H9 (cell line): ENCODE results near the gene SLC9A9. TPM values are rescaled to one million over a fixed set of nuclear protein-coding genes. Genes with fewer than 3 reads are reported as not detected.

Experiments
- DNase-seq: peaks from one replicate; pipeline ENCODE4 v3.0.0-alpha.2; 2017
- H2AFZ ChIP-seq: one replicate; pipeline ENCODE4 v1.6.1; 2013; ENCODE audit warnings: mild to moderate bottlenecking, low read length, control low read depth, moderate library complexity
- H2AK5ac ChIP-seq: 2 replicates; pipeline ENCODE4 v1.6.1; 2013; ENCODE audit warnings: low read length, control low read depth, mixed read lengths; ENCODE audit not compliant: insufficient read length
- H2BK120ac ChIP-seq: one replicate; pipeline ENCODE4 v1.6.1; 2013; ENCODE audit warnings: low read depth, mild to moderate bottlenecking, low read length, control low read depth, inconsistent platforms; ENCODE audit not compliant: poor library complexity, severe bottlenecking
- H2BK12ac ChIP-seq: 2 replicates; pipeline ENCODE4 v1.6.1; 2013; ENCODE audit warnings: low read length, control low read depth, mixed read lengths, low read depth; ENCODE audit not compliant: insufficient read length
- H2BK15ac ChIP-seq: 2 replicates; pipeline ENCODE4 v1.6.1; 2013; ENCODE audit warnings: low read depth, low read length, control low read depth
- H2BK20ac ChIP-seq: one replicate; pipeline ENCODE4 v1.6.1; 2013; ENCODE audit warnings: low read depth, mild to moderate bottlenecking, low read length, control low read depth, inconsistent platforms; ENCODE audit not compliant: poor library complexity, severe bottlenecking
- H2BK5ac ChIP-seq: 2 replicates; pipeline ENCODE4 v1.6.1; 2013; ENCODE audit warnings: low read length, control low read depth, mixed read lengths; ENCODE audit not compliant: insufficient read length
- H3K14ac ChIP-seq: 2 replicates; pipeline ENCODE4 v1.6.1; 2013; ENCODE audit warnings: low read length, control low read depth; ENCODE audit not compliant: insufficient read depth
- H3K18ac ChIP-seq: 2 replicates; pipeline ENCODE4 v1.6.1; 2013; ENCODE audit warnings: low read depth, mild to moderate bottlenecking, mixed read lengths, low read length, control low read depth; ENCODE audit not compliant: insufficient read length
- H3K23ac ChIP-seq: 2 replicates; pipeline ENCODE4 v1.6.1; 2013; ENCODE audit warnings: low read length, control low read depth, mixed read lengths, low read depth; ENCODE audit not compliant: insufficient read length
- H3K23me2 ChIP-seq: 2 replicates; pipeline ENCODE4 v1.6.1; 2013; ENCODE audit warnings: low read depth, mild to moderate bottlenecking, mixed read lengths, low read length, control low read depth; ENCODE audit not compliant: insufficient read length, poor library complexity, severe bottlenecking
- H3K27ac ChIP-seq: 2 replicates; pipeline ENCODE4 v1.5.1; 2013; ENCODE audit warnings: low read length, control low read depth, mixed read lengths, low read depth; ENCODE audit not compliant: insufficient read length
- H3K27me3 ChIP-seq: 2 replicates; pipeline ENCODE4 v1.6.1; 2013; ENCODE audit warnings: low read length, control low read depth, inconsistent platforms; ENCODE audit not compliant: insufficient read depth
- H3K4ac ChIP-seq: 2 replicates; pipeline ENCODE4 v1.6.1; 2013; ENCODE audit warnings: low read depth, mild to moderate bottlenecking, control low read depth, inconsistent platforms, low read length, moderate library complexity
- H3K4me1 ChIP-seq: 2 replicates; pipeline ENCODE4 v1.6.1; 2013; ENCODE audit warnings: low read length, control low read depth, inconsistent platforms; ENCODE audit not compliant: insufficient read depth
- H3K4me2 ChIP-seq: 2 replicates; pipeline ENCODE4 v1.6.1; 2013; ENCODE audit warnings: low read length, control low read depth, mixed read lengths; ENCODE audit not compliant: insufficient read length, insufficient read depth
- H3K56ac ChIP-seq: 2 replicates; pipeline ENCODE4 v1.6.1; 2013; ENCODE audit warnings: low read depth, mild to moderate bottlenecking, mixed read lengths, low read length, control low read depth; ENCODE audit not compliant: insufficient read length
- H3K79me1 ChIP-seq: 2 replicates; pipeline ENCODE4 v1.6.1; 2013; ENCODE audit warnings: low read depth, mild to moderate bottlenecking, moderate library complexity, low read length, control low read depth, inconsistent platforms; ENCODE audit not compliant: insufficient read depth, poor library complexity, severe bottlenecking
- H3K79me2 ChIP-seq: 2 replicates; pipeline ENCODE4 v1.6.1; 2013; ENCODE audit warnings: low read length, control low read depth, inconsistent platforms; ENCODE audit not compliant: insufficient read depth
- H3K9ac ChIP-seq: 2 replicates; pipeline ENCODE4 v1.6.1; 2013; ENCODE audit warnings: low read length, control low read depth, mixed read lengths; ENCODE audit not compliant: insufficient read length; ENCODE audit errors: extremely low read depth
- H3K9me3 ChIP-seq: one replicate; pipeline ENCODE4 v1.6.1; 2013; ENCODE audit warnings: low read depth, low read length, inconsistent platforms; ENCODE audit not compliant: control insufficient read depth
- H3T11ph ChIP-seq: one replicate; pipeline ENCODE4 v1.6.1; 2013; ENCODE audit warnings: mild to moderate bottlenecking, low read length, control low read depth, inconsistent platforms
- H4K20me1 ChIP-seq: one replicate; pipeline ENCODE4 v1.6.1; 2013; ENCODE audit not compliant: control insufficient read depth, insufficient read length, insufficient read depth
- H4K5ac ChIP-seq: 2 replicates; pipeline ENCODE4 v1.6.1; 2013; ENCODE audit warnings: low read depth, mild to moderate bottlenecking, mixed read lengths, low read length, control low read depth; ENCODE audit not compliant: insufficient read length
- H4K8ac ChIP-seq: replicated peaks from 2 replicates; pipeline ENCODE4 v1.6.1; 2013; ENCODE audit warnings: low read length, control low read depth, mixed read lengths, low read depth; ENCODE audit not compliant: insufficient read length
- H4K91ac ChIP-seq: 2 replicates; pipeline ENCODE4 v1.6.1; 2013; ENCODE audit warnings: low read depth, mild to moderate bottlenecking, moderate library complexity, mixed read lengths, low read length, control low read depth; ENCODE audit not compliant: insufficient read length
- H3K27ac Mint-ChIP-seq, 3 experiments: 2 replicates in 2 of 3; 3 replicates in 1 of 3; pipeline ENCODE4 v1.8.0; 2020 to 2021; ENCODE audit warnings: mixed read lengths in 3 of 3, mild to moderate bottlenecking in 1 of 3, moderate library complexity in 1 of 3
- H3K27me3 Mint-ChIP-seq: 2 replicates; pipeline ENCODE4 v1.8.0; 2021; ENCODE audit warnings: low read depth, mild to moderate bottlenecking, moderate library complexity, mixed read lengths
- H3K36me3 Mint-ChIP-seq, 3 experiments: 2 replicates in 2 of 3; 3 replicates in 1 of 3; pipeline ENCODE4 v1.8.0; 2020 to 2021; ENCODE audit warnings: low read depth in 3 of 3, mixed read lengths in 3 of 3; ENCODE audit not compliant: insufficient read depth in 1 of 3
- H3K4me1 Mint-ChIP-seq, 2 experiments: 2 replicates each; pipeline ENCODE4 v1.8.0; 2020; ENCODE audit warnings: mixed read lengths in 2 of 2
- H3K4me3 Mint-ChIP-seq, 2 experiments: 2 replicates in 1 of 2; 3 replicates in 1 of 2; pipeline ENCODE4 v1.8.0; 2020 to 2021; ENCODE audit warnings: mild to moderate bottlenecking in 2 of 2, mixed read lengths in 2 of 2, moderate library complexity in 1 of 2
- H3K9me3 Mint-ChIP-seq, 2 experiments: 2 replicates in 1 of 2; 3 replicates in 1 of 2; pipeline ENCODE4 v1.8.0; 2020; ENCODE audit warnings: mild to moderate bottlenecking in 2 of 2, mixed read lengths in 2 of 2, moderate library complexity in 1 of 2
- total RNA-seq: library from RNA; stranded (reverse); gene quantifications from 2 replicates; pipeline ENCODE4 v1.2.1, GENCODE V29; 2021
- TF ChIP-seq, protein P1 (sequence below): fragments of 200-600 bp; sonication (generic); conservative IDR thresholded peaks from 3 replicates; pipeline ENCODE4 v1.8.0; 2021; ENCODE audit warnings: antibody characterized with exemption, mild to moderate bottlenecking

SLC9A9 gene
- total RNA-seq, 1 experiment from 2014 or later: 0.35 TPM

DNA sequence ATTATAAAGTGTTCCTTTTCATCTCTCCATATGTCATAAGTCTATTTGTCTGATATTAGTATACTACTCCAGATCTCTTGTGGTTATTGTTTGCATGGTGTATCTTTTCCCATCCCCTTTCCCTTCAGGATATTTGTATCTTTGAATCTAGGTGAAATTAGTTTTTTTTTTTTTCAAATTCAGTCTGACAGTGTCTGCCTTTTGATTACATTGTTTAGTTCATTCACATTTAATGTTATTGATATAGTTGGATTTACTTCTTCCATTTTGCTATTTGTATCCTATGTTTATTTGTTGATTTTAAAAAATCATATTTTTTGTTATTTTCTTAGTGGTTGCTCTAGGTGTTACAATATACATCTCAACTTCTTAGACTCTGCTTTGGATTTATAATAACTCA lies 445.7 kb downstream of the SLC9A9 start:
- no peak overlapping the region for H3K27ac Mint-ChIP-seq
- Histone ChIP-seq H3K9me3 (no peaks in the 10 kb centered on the region), H3K4me2 (no peak overlapping the region), H4K8ac (no peak overlapping the region), H3K23me2 (no peaks in the 10 kb centered on the region), H2AK5ac (no peak overlapping the region), H2BK20ac (no peak overlapping the region), H4K5ac (no peak overlapping the region), H3K79me2 (no peaks in the 10 kb centered on the region), H2BK12ac (no peak overlapping the region), H3T11ph (no peak overlapping the region), H4K20me1 (no peaks in the 10 kb centered on the region), H2BK15ac (no peak overlapping the region), H2AFZ (no peak overlapping the region), H3K4me1 (no peaks in the 10 kb centered on the region), H2BK120ac (no peak overlapping the region), H2BK5ac (no peak overlapping the region), H3K23ac (no peak overlapping the region), H3K14ac (no peak overlapping the region), H3K27me3 (no peaks in the 10 kb centered on the region), H3K9ac (no peak overlapping the region), H4K91ac (no peak overlapping the region), H3K79me1 (no peaks in the 10 kb centered on the region), H3K56ac (no peak overlapping the region), H3K27ac (no peak overlapping the region), H3K4ac (no peak overlapping the region), H3K18ac (no peak overlapping the region)
- H3K36me3 Mint-ChIP-seq: no peaks in the 10 kb centered on the region
- no peak for DNase-seq
- TF ChIP-seq, protein P1, sequence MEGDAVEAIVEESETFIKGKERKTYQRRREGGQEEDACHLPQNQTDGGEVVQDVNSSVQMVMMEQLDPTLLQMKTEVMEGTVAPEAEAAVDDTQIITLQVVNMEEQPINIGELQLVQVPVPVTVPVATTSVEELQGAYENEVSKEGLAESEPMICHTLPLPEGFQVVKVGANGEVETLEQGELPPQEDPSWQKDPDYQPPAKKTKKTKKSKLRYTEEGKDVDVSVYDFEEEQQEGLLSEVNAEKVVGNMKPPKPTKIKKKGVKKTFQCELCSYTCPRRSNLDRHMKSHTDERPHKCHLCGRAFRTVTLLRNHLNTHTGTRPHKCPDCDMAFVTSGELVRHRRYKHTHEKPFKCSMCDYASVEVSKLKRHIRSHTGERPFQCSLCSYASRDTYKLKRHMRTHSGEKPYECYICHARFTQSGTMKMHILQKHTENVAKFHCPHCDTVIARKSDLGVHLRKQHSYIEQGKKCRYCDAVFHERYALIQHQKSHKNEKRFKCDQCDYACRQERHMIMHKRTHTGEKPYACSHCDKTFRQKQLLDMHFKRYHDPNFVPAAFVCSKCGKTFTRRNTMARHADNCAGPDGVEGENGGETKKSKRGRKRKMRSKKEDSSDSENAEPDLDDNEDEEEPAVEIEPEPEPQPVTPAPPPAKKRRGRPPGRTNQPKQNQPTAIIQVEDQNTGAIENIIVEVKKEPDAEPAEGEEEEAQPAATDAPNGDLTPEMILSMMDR: no peak
- no peaks in the 10 kb centered on the region for H3K27me3 Mint-ChIP-seq
- H3K9me3 Mint-ChIP-seq: no peaks in the 10 kb centered on the region
- H3K4me3 Mint-ChIP-seq: no peak overlapping the region
- peaks cover under 1 to 2% of the 10 kb centered on the region in 2 experiments; a peak in 3 of 4 replicates for H3K4me1 Mint-ChIP-seq
